Caco-2 (cell line): ENCODE data around the gene GFOD1. TPM values are rescaled to one million over a fixed set of nuclear protein-coding genes. Genes with fewer than 3 reads are reported as not detected.

Source experiments
- BruUV-seq: library from RNA; stranded (reverse); fragments of 400-500 nt; replicated peaks from 2 replicates; lab custom pipeline; 2021; lab: Mats Ljungman, UMichigan
- CTCF ChIA-PET: fragments of 300-600 bp; sonication (Branson Sonifier 250); formaldehyde crosslinking; loops from one replicate; lab custom pipeline; 2022; ENCODE audit warnings: antibody characterized with exemption; lab: Charles Lee
- POLR2A ChIA-PET: fragments of 300-600 bp; sonication (Branson Sonifier 250); formaldehyde crosslinking; loops from one replicate; lab custom pipeline; 2022; ENCODE audit warnings: antibody characterized with exemption; lab: Charles Lee
- DNase-seq, 2 experiments: peaks; one replicate each; pipeline versions ENCODE4 v3.0.0 to v3.0.0-alpha.2; 2020 to 2022
- H3K27me3 ChIP-seq: replicated peaks from 2 replicates; pipeline ENCODE4 v1.6.0; 2011; ENCODE audit warnings: low read length; ENCODE audit not compliant: control insufficient read depth, insufficient read depth
- H3K36me3 ChIP-seq: 2 replicates; pipeline ENCODE4 v1.5.1; 2011; ENCODE audit warnings: low read length; ENCODE audit not compliant: control insufficient read depth, insufficient read depth
- H3K4me1 ChIP-seq: fragments of 250-450 bp; sonication (Bioruptor Pico); 2 replicates; pipeline ENCODE4 v1.5.1; 2020; ENCODE audit warnings: mild to moderate bottlenecking
- H3K4me3 ChIP-seq: 2 replicates; pipeline ENCODE4 v1.5.1; 2011; ENCODE audit warnings: low read depth, mild to moderate bottlenecking, control low read depth, low read length
- H3K9me3 ChIP-seq: fragments of 250-450 bp; sonication (Bioruptor Pico); 2 replicates; pipeline ENCODE4 v1.5.1; 2020; ENCODE audit warnings: mild to moderate bottlenecking, moderate library complexity
- H3K27ac Mint-ChIP-seq: one replicate; pipeline ENCODE4 v1.8.0; 2022; ENCODE audit warnings: mixed read lengths; ENCODE audit not compliant: unreplicated experiment
- H3K27me3 Mint-ChIP-seq: one replicate; pipeline ENCODE4 v1.8.0; 2022; ENCODE audit warnings: mixed read lengths; ENCODE audit not compliant: insufficient read depth, unreplicated experiment
- H3K36me3 Mint-ChIP-seq: one replicate; pipeline ENCODE4 v1.8.0; 2022; ENCODE audit warnings: mild to moderate bottlenecking, mixed read lengths; ENCODE audit not compliant: insufficient read depth, unreplicated experiment
- H3K4me1 Mint-ChIP-seq: one replicate; pipeline ENCODE4 v1.8.0; 2022; ENCODE audit warnings: low read depth, mixed read lengths; ENCODE audit not compliant: unreplicated experiment
- H3K4me3 Mint-ChIP-seq: one replicate; pipeline ENCODE4 v1.8.0; 2022; ENCODE audit warnings: mild to moderate bottlenecking, moderate library complexity, mixed read lengths; ENCODE audit not compliant: unreplicated experiment
- H3K9me3 Mint-ChIP-seq: one replicate; pipeline ENCODE4 v1.8.0; 2022; ENCODE audit warnings: mixed read lengths; ENCODE audit not compliant: unreplicated experiment
- intact Hi-C: fragments of 100-400 bp; cut with micrococcal nuclease; formaldehyde crosslinking; loops from one replicate; pipeline ENCODE4 v1.10.0; 2022; ENCODE audit not compliant: unreplicated experiment
- total RNA-seq: library from RNA; stranded (reverse); gene quantifications from 2 replicates; pipeline ENCODE4 v1.2.3, GENCODE V29; 2022
- TF ChIP-seq, protein P1 (sequence below), 2 experiments: fragments of 200-600 bp in 1 of 2; IDR thresholded peaks; 1 replicate in 1 of 2; 2 replicates in 1 of 2; pipeline versions ENCODE4 v1.5.1 to v1.8.0; 2011 to 2022; ENCODE audit warnings: antibody characterized with exemption in 1 of 2, control low read depth in 1 of 2, inconsistent platforms in 1 of 2, low read depth in 1 of 2, low read length in 1 of 2, mild to moderate bottlenecking in 1 of 2, moderate library complexity in 1 of 2; ENCODE audit not compliant: insufficient read depth in 1 of 2, severe bottlenecking in 1 of 2, unreplicated experiment in 1 of 2

GFOD1 gene
- total RNA-seq, 1 experiment from 2014 or later: 0.84 TPM

DNA sequence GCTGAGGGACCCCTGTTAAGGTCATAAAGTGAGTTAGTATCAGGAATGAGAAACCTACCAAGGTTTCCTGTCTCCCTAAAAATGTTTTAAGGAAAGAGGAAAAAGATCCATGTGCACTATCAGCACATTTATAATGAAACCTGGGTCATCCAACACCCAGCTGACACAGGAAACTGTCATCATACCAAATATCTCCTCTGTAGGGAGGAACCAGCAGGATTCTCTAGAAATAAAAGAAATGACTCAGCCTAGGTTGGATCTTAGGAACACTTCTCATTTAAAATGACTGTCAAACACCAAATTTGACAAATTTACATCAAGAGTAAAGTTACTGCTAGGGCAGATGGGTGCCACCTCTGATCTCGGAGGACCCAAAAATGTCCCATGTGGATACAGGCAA lies 21.7 kb downstream of the GFOD1 start:
- no peak for DNase-seq
- intact Hi-C loops: no loop called here
- TF ChIP-seq, protein P1, sequence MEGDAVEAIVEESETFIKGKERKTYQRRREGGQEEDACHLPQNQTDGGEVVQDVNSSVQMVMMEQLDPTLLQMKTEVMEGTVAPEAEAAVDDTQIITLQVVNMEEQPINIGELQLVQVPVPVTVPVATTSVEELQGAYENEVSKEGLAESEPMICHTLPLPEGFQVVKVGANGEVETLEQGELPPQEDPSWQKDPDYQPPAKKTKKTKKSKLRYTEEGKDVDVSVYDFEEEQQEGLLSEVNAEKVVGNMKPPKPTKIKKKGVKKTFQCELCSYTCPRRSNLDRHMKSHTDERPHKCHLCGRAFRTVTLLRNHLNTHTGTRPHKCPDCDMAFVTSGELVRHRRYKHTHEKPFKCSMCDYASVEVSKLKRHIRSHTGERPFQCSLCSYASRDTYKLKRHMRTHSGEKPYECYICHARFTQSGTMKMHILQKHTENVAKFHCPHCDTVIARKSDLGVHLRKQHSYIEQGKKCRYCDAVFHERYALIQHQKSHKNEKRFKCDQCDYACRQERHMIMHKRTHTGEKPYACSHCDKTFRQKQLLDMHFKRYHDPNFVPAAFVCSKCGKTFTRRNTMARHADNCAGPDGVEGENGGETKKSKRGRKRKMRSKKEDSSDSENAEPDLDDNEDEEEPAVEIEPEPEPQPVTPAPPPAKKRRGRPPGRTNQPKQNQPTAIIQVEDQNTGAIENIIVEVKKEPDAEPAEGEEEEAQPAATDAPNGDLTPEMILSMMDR (IDR thresholded peaks at IDR 0.05; ENCODE audit: insufficient read depth in 1 of 2, low read depth in 1 of 2, low read length in 1 of 2, severe bottlenecking in 1 of 2, unreplicated experiment in 1 of 2): no peak
- Histone ChIP-seq H3K27me3 (no peaks in the 10 kb centered on the region), H3K4me3 (no peak overlapping the region), H3K9me3 (no peaks in the 10 kb centered on the region), H3K4me1 (no peaks in the 10 kb centered on the region), H3K36me3 (no peaks in the 10 kb centered on the region)
- Mint-ChIP-seq H3K4me1 (no peaks in the 10 kb centered on the region), H3K9me3 (no peaks in the 10 kb centered on the region), H3K27ac (no peak overlapping the region), H3K4me3 (no peak overlapping the region), H3K36me3 (no peaks in the 10 kb centered on the region), H3K27me3 (peaks cover 7% of the 10 kb centered on the region)
- no TSS peak for BruUV-seq
- ChIA-PET CTCF (no interaction called here), POLR2A (no interaction called here)

DNA sequence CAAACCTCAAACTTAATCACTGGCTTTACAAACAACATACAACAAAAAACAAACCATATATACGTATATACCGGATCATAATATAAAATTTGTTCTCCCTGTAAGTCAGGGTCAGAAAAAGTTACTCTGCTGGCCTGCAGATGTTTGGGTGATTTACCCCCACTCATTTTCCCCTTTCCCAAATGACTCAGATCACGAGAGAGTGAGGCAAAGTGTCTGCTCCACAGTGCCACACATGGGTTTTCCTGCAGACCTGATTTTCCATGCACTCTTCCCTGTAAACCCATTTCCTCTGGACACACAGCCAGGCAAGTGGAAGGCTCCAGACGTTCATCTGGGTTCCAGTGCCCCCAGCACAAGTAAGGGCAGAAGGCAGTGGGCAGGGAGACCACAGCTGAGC lies 23.5 kb downstream of the GFOD1 start:
- H3K9me3 Mint-ChIP-seq: no peaks in the 10 kb centered on the region
- Histone ChIP-seq H3K4me3 (no peak overlapping the region), H3K27me3 (no peaks in the 10 kb centered on the region), H3K36me3 (no peaks in the 10 kb centered on the region), H3K4me1 (no peaks in the 10 kb centered on the region), H3K9me3 (no peaks in the 10 kb centered on the region)
- H3K4me3 Mint-ChIP-seq: no peak overlapping the region
- peaks cover 5% of the 10 kb centered on the region for H3K27me3 Mint-ChIP-seq
- no peak overlapping the region for H3K27ac Mint-ChIP-seq
- no peak for DNase-seq
- ChIA-PET POLR2A (no interaction called here), CTCF (no interaction called here)
- no TSS peak for BruUV-seq
- intact Hi-C loops: no loop called here
- TF ChIP-seq, protein P1 (IDR thresholded peaks at IDR 0.05; ENCODE audit: insufficient read depth in 1 of 2, low read depth in 1 of 2, low read length in 1 of 2, severe bottlenecking in 1 of 2, unreplicated experiment in 1 of 2): no peak
- H3K4me1 Mint-ChIP-seq: no peaks in the 10 kb centered on the region
- no peaks in the 10 kb centered on the region for H3K36me3 Mint-ChIP-seq

DNA sequence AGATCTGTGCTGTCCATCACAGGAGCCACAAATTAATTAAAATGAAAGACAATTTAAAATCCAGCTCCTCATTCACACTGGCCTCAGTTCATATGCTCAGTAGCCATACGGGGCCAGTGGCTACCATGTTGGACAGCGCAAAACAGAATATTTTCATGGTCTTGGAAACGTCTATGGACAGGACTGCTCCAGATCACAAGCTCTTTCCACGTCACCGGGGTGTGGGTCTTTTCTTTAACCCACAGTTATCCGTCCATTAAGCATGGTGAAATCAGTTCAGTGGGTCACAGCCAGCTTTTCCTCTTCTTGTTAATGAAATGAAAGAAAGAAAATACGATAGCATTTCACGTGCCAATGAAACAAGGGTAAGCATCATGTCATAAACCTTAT lies 24.1 kb downstream of the GFOD1 start:
- no peaks in the 10 kb centered on the region for H3K4me1 ChIP-seq
- no TSS peak for BruUV-seq
- no peaks in the 10 kb centered on the region for H3K36me3 Mint-ChIP-seq
- H3K36me3 ChIP-seq: no peaks in the 10 kb centered on the region
- no peaks in the 10 kb centered on the region for H3K9me3 ChIP-seq
- no peaks in the 10 kb centered on the region for H3K9me3 Mint-ChIP-seq
- intact Hi-C loops: no loop called here
- ChIA-PET CTCF (no interaction called here), POLR2A (no interaction called here)
- H3K27ac Mint-ChIP-seq: no peak overlapping the region
- no peak overlapping the region for H3K4me3 Mint-ChIP-seq
- TF ChIP-seq, protein P1 (IDR thresholded peaks at IDR 0.05; ENCODE audit: insufficient read depth in 1 of 2, low read depth in 1 of 2, low read length in 1 of 2, severe bottlenecking in 1 of 2, unreplicated experiment in 1 of 2): no peak
- H3K4me1 Mint-ChIP-seq: no peaks in the 10 kb centered on the region
- DNase-seq: no peak
- H3K4me3 ChIP-seq: no peak overlapping the region
- H3K27me3 Mint-ChIP-seq: peaks cover 3% of the 10 kb centered on the region
- no peaks in the 10 kb centered on the region for H3K27me3 ChIP-seq
